Thyroid gland (tissue), 4 donors: ENCODE data around the gene C1orf94. TPM values are rescaled to one million over a fixed set of nuclear protein-coding genes. Genes with fewer than 3 reads are reported as not detected.

Experiments used
- total RNA-seq, 4 donors: library from RNA; depleted of rRNA; stranded (reverse); fragments of >200 nt; gene quantifications; one replicate each; pipeline ENCODE4 v1.2.3, GENCODE V29; 2016

C1orf94 gene
- total RNA-seq, 4 donors from 2014 or later, result not detected

Other genes with a start within 250 kb of the C1orf94 start
- under 1 TPM in 3 of 4 donors, not detected in 1; 0.10 to 0.45 (median 0.13) TPM for gene CSMD2, start 11.7 kb upstream of the C1orf94 start, total RNA-seq